Activated CD8-positive, alpha-beta memory T cell treated with anti-CD3 and anti-CD28 coated beads, Interleukin-2, amount 50 U/mL, for 24 hours (primary cell): ENCODE measurements around the gene C14orf93.
"Not testable (repeated sequence)": the region's sequence is repeated elsewhere in the genome, so short reads cannot be mapped to it uniquely, and the experiment has no call there.

Experiments
- DNase-seq: peaks from one replicate; pipeline ENCODE4 v3.0.0-alpha.2; 2020; ENCODE audit errors: extremely low read depth

The C14orf93 gene

GRCh38 chr14:23021434-23021833 is 11.5 kb upstream of the C14orf93 start:
- DNase-seq = no peak

- no peak for DNase-seq
Observed at GRCh38 chr14:23020143-23021128, 10.5 kb upstream of the C14orf93 start.

- no peak for DNase-seq
Observed at GRCh38 chr14:23018107-23018506, 8.2 kb upstream of the C14orf93 start.

- DNase-seq = no peak
Observed at GRCh38 chr14:23017091-23017490, 7.1 kb upstream of the C14orf93 start.

GRCh38 chr14:23015618-23016017 is 5.7 kb upstream of the C14orf93 start:
- DNase-seq = no peak

GRCh38 chr14:23013749-23014054 is 3.8 kb upstream of the C14orf93 start:
- not testable (repeated sequence) for DNase-seq

GRCh38 chr14:23013054-23013748 is 3.3 kb upstream of the C14orf93 start:
- no peak for DNase-seq

- DNase-seq = no peak
Observed at GRCh38 chr14:23009483-23009938, 432 bp downstream of the C14orf93 start.

- no peak for DNase-seq
Observed at GRCh38 chr14:23008831-23009230, 1.1 kb downstream of the C14orf93 start.

- peak; percentile 90 for DNase-seq
Observed at GRCh38 chr14:23006544-23007419, 3.2 kb downstream of the C14orf93 start.

GRCh38 chr14:23006188-23006534 is 3.8 kb downstream of the C14orf93 start:
- no peak for DNase-seq

GRCh38 chr14:23005451-23006187 is 4.3 kb downstream of the C14orf93 start:
- no peak for DNase-seq

GRCh38 chr14:23004274-23004673 is 5.7 kb downstream of the C14orf93 start:
- not testable (repeated sequence) for DNase-seq

GRCh38 chr14:23002592-23002991 is 7.4 kb downstream of the C14orf93 start:
- DNase-seq = no peak

GRCh38 chr14:23000860-23001259 is 9.1 kb downstream of the C14orf93 start:
- no peak for DNase-seq

- no peak for DNase-seq
Observed at GRCh38 chr14:22998329-22999012, 11.5 kb downstream of the C14orf93 start.

- DNase-seq = no peak
Observed at GRCh38 chr14:22997676-22998323, 12.1 kb downstream of the C14orf93 start.

GRCh38 chr14:22996768-22997654 is 12.9 kb downstream of the C14orf93 start:
- DNase-seq = no peak
